ENCODE results near the gene SRPK2. TPM values are rescaled to one million over a fixed set of nuclear protein-coding genes. Genes with fewer than 3 reads are reported as not detected.

Gene SRPK2
- total RNA-seq, 4 donors from 2014 or later = 21.5 to 35.1 (median 29.2) TPM

- Histone ChIP-seq H3K36me3 (peaks cover 0 to 5% (median 0%) of the 10 kb centered on the region in 3 donors), H3K27ac (peak overlapping the region; percentile 29 to 79 (median 56)), H3K9me3 (no peaks in the 10 kb centered on the region), H3K4me1 (peaks cover 0 to 45% (median 0%) of the 10 kb centered on the region in 3 donors), H3K4me3 (no peak overlapping the region), H3K27me3 (no peaks in the 10 kb centered on the region)
- intact Hi-C loops (cut with DNase I) = no loop called here
- no peak for DNase-seq
- WGBS, 2 donors = 81 to 85% methylated on average over 11 of the region's 11 CpGs
- TF ChIP-seq POLR2A (IDR thresholded peaks at IDR 0.05) (no peak), CTCF (IDR thresholded peaks at IDR 0.05) (no peak)
Measured at GRCh38 chr7:105218939-105219770, 169.6 kb downstream of the SRPK2 start.

- Histone ChIP-seq H3K4me3 (no peak overlapping the region), H3K27me3 (no peaks in the 10 kb centered on the region), H3K9me3 (no peaks in the 10 kb centered on the region), H3K4me1 (peaks cover 0 to 45% (median 0%) of the 10 kb centered on the region in 3 donors), H3K27ac (peak overlapping the region; percentile 29 to 79 (median 46)), H3K36me3 (peaks cover 0 to 5% (median 0%) of the 10 kb centered on the region in 3 donors)
- WGBS, 2 donors = 52 to 58% methylated on average over 4 of the region's 4 CpGs
- DNase-seq = no peak
- TF ChIP-seq POLR2A (IDR thresholded peaks at IDR 0.05) = no peak
- TF ChIP-seq CTCF (IDR thresholded peaks at IDR 0.05) = no peak
- intact Hi-C loops (cut with DNase I) = no loop called here
Measured at GRCh38 chr7:105218215-105218614, 170.5 kb downstream of the SRPK2 start.

GRCh38 chr7:105216786-105217185, 171.9 kb downstream of the SRPK2 start:
- no peaks in the 10 kb centered on the region for H3K9me3 ChIP-seq
- intact Hi-C loops (cut with DNase I) = no loop called here
- no peak overlapping the region for H3K4me3 ChIP-seq
- TF ChIP-seq CTCF (IDR thresholded peaks at IDR 0.05) (no peak), POLR2A (IDR thresholded peaks at IDR 0.05) (no peak)
- H3K27ac ChIP-seq = no peak overlapping the region
- no peaks in the 10 kb centered on the region for H3K27me3 ChIP-seq
- H3K36me3 ChIP-seq = peaks cover 0 to 5% (median 0%) of the 10 kb centered on the region in 3 donors
- no peak for DNase-seq
- H3K4me1 ChIP-seq = peaks cover 0 to 36% (median 0%) of the 10 kb centered on the region in 3 donors
- WGBS, 2 donors = 84 to 96% methylated on average over 3 of the region's 3 CpGs

GRCh38 chr7:105215821-105216220, 172.9 kb downstream of the SRPK2 start:
- H3K27ac ChIP-seq = no peak overlapping the region
- no peaks in the 10 kb centered on the region for H3K9me3 ChIP-seq
- no peaks in the 10 kb centered on the region for H3K27me3 ChIP-seq
- WGBS, 2 donors = 80 to 100% methylated on average over 1 of the region's 1 CpG
- peaks cover 2 to 43% (median 4%) of the 10 kb centered on the region in 3 donors for H3K4me1 ChIP-seq
- no peak for DNase-seq
- H3K4me3 ChIP-seq = no peak overlapping the region
- intact Hi-C loops (cut with DNase I) = no loop called here
- TF ChIP-seq CTCF (IDR thresholded peaks at IDR 0.05) (no peak), POLR2A (IDR thresholded peaks at IDR 0.05) (no peak)
- peaks cover 0 to 5% (median 0%) of the 10 kb centered on the region in 3 donors for H3K36me3 ChIP-seq

GRCh38 chr7:105215182-105215581, 173.5 kb downstream of the SRPK2 start:
- Histone ChIP-seq H3K9me3 (no peaks in the 10 kb centered on the region), H3K27ac (no peak overlapping the region), H3K27me3 (no peaks in the 10 kb centered on the region), H3K36me3 (peaks cover 0 to 5% (median 0%) of the 10 kb centered on the region in 3 donors), H3K4me1 (peaks cover 6 to 47% (median 7%) of the 10 kb centered on the region in 3 donors), H3K4me3 (no peak overlapping the region)
- intact Hi-C loops (cut with DNase I) = no loop called here
- no peak for DNase-seq
- TF ChIP-seq CTCF (IDR thresholded peaks at IDR 0.05) (no peak), POLR2A (IDR thresholded peaks at IDR 0.05) (no peak)
- WGBS, 2 donors = 86% methylated on average over 4 of the region's 4 CpGs
